Measurements from ENCODE around the gene MTG1.
"Not testable (repeated sequence)": the region's sequence is repeated elsewhere in the genome, so short reads cannot be mapped to it uniquely, and the experiment has no call there.

Gene MTG1

GRCh38 chr10:133424102-133424501 is 30.1 kb downstream of the MTG1 start:
- not testable (repeated sequence) for DNase-seq (ENCODE audit: low spot score)

DNA sequence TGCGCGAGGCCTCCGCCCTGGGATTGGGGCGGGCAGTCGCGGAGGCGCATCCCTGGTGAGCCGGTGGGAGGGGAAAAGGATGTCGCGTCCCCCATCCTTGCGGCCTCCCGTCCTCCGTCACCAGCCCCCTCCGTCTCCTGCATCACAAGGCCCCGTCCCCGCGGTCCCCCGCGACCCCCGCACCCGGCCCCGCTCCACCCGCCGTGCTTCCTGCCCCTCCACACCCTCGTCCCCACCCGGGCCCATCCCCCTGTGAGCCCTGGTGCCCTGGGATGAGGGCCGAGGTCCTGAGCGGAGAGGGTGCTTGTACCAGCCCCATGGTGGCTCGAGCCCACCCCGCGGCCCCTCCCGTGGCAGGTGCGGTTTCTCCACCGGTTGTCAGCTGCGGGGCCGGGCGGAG is 30.6 kb downstream of the MTG1 start, which contains the start of gene SPRN:
Gene SPRN (minus strand): TSS at position 25 of the 400 bp plus-strand sequence. CDS start 944 bp downstream, outside the sequence.
- DNase-seq (ENCODE audit: low spot score): not testable (repeated sequence)

DNA sequence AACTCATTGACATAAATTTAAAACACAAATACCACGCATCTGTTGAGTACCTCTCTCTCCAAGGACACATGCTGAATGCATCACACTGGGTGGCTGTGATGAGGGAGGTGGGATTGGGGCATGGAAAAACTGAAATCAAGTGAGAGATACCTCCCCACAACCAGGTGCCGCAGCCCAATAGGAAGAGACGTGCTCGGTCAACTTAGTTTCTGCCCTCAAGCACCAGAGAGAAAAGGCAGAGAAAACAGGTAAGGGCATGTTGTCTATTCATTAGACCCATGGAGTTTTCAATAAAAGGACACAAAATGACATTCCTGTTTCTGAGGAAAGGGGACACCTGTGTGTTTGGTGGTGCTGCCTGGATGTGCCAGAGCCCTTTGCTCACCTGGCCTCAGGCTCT is 35.6 kb downstream of the MTG1 start:
- not testable (repeated sequence) for DNase-seq (ENCODE audit: low spot score)

DNA sequence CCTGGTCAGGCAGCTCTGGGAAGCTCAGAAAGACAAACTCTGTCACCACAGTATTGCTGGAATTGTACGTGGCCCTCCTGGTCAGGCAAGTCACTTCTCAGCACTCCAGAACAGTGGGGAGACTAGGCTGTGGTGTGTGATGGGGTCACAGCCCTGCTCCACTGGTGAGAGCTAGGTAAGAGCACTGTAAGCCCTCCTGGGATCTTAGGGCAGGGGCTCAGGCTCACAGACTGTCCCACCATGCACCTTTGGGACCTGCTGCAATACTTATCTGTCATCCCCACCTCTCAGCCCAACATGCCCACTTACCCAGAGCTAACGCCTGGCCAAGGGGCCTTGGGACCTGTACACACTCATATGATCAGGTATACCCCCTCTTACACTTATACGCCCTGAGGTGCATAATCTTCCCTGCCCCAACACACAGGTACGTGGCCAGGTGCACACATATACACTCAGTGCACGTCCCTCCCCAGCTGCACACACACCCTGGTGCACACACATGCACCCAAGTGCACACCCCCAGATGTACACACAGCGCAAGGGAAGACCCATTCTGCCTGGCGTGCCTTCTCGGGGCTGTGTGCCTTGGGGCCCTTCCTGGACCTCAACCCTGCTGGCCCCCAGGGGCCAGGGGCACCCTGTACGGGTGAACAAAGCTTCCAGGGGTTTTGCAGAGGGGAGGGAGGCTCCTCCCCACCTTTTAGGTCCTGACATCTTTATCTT is 38.1 kb downstream of the MTG1 start:
- DNase-seq (ENCODE audit: low spot score): not testable (repeated sequence)

- DNase-seq (ENCODE audit: low spot score): not testable (repeated sequence)
These were observed 38.8 kb downstream of the MTG1 start for GRCh38 chr10:133432789-133433188.

- no peak for DNase-seq (ENCODE audit: low spot score)
These were observed 44.8 kb downstream of the MTG1 start for GRCh38 chr10:133438711-133439273.

GRCh38 chr10:133439517-133440461 is 45.8 kb downstream of the MTG1 start:
- DNase-seq (ENCODE audit: low spot score): no peak

GRCh38 chr10:133440633-133441285 is 46.8 kb downstream of the MTG1 start:
- no peak for DNase-seq (ENCODE audit: low spot score)

- DNase-seq (ENCODE audit: low spot score): not testable (repeated sequence)
These were observed 47.4 kb downstream of the MTG1 start for GRCh38 chr10:133441356-133441755.

DNA sequence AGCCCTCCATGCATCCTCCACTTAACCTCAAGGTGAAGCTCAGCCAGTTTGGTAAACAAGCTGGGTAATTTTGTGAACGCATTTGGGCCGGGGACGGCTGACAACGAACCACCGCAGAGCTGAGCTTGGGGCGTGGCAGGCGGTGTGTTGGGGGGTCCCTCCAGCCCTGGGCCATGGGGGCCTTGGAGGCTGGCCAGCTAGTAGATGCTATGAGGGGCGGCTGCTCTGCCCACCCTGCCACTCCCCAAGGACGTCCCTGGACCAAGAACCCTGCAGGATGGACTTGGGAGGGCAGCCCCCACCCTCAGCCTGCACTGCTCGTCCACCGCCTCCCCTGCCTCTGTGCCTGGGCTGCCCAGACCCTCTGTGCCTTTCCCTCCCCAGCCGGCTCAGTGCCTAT is 47.8 kb downstream of the MTG1 start:
- DNase-seq (ENCODE audit: low spot score): no peak

DNA sequence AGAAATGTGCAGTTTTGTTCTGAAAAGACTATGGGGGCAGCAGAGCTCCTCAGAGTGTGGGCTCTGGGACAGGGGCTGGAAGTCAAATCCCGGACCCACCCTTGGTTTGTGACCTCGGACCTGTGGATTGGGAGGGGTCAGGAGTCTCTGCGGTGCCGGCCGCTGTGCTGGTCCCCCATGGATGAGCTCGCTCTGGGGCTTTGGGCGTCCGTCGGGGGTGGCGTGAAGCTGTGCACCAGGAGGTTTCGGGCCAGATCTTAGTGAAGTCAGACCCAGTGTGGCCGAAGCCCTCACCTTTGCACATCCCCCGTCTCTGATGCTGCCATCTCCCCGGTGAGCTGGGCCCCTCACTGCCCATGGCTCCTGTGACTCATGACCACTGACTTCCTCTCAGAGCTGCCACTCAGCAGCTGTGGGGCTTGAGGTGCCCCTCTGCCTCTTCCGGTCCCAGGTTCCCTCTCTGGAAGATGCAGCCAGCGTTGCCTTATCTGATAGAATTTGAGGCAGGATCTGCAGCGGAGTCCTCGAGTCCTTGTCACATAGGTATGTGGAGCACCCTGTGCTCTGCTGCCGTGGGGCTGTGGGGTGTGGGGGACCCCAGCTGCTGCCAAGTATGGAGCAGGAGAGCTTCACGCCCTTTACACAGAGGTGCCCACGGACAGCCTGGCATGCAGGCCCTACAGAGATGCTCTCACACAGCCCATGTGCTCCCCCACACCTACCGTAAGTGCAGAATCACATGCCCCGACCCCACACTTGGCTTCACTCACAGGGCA is 48.4 kb downstream of the MTG1 start:
- no peak for DNase-seq (ENCODE audit: low spot score)

GRCh38 chr10:133442967-133443924 is 49.3 kb downstream of the MTG1 start:
- no peak for DNase-seq (ENCODE audit: low spot score)

DNA sequence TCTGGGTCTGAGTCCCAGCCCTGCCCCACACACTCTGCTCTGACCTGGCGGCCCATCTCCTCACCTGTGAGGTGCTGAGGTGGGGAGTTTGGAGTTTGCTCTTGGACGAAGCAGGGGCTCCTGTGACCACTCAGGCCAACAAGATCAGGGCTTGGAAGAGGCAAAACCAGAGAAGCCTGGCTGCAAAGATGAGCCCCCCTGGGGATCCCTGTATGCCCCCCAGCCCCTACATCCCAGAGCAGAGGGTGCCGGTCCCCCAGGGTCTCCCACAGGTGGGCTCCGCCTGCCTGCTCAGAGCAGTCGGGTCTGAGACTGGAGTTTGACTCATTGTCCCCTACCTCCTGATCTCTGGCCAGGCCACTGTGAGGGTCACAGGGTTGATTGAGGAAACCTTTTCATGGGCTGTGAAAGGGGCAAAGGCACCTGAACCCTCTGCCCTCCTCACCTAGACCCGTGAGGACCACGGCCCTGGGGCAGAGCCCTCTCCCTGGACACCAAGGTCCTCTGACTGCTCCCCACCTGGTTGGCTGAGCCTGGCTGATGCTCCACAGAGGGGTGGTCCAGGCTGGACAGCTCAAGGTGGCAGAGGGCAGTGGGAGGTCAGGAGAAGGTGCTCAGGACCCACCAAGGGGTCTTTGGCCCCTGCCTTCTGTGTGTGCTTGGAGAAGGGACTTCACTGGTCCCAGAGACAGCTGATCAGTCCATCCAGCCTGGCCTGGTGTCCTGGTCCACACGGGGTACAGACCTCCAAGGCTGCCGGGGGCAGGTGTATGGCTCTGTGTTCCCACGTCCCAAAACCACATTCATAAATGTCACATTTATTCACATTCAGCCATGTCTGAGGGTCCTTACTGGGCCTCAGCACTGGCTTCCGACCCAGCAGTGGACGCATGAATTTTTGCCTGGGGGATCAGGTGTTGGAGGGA is 50.6 kb downstream of the MTG1 start:
- no peak for DNase-seq (ENCODE audit: low spot score)

GRCh38 chr10:133445268-133445732 is 51.3 kb downstream of the MTG1 start:
- no peak for DNase-seq (ENCODE audit: low spot score)

- DNase-seq (ENCODE audit: low spot score): no peak
These were observed 52.1 kb downstream of the MTG1 start for GRCh38 chr10:133445751-133446708.

GRCh38 chr10:133446979-133447378 is 53.0 kb downstream of the MTG1 start:
- DNase-seq (ENCODE audit: low spot score): no peak

DNA sequence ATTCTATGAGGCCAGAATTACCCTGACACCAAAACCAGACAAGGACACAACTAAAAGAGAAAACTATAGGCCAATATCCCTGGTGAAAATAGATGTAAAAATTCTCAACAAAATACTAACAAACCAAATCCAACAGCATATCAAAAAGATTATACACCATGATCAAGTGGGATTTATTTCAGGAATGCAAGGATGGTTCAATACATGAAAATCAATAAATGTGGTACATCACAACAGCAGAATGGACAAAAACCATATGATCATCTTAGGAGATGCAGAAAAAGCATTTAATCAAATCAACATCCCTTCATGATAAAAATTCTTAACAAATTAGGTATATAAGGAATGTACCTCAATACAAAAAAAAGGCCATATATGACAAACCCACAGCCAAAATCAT is 54.2 kb downstream of the MTG1 start:
- DNase-seq (ENCODE audit: low spot score): no peak

DNA sequence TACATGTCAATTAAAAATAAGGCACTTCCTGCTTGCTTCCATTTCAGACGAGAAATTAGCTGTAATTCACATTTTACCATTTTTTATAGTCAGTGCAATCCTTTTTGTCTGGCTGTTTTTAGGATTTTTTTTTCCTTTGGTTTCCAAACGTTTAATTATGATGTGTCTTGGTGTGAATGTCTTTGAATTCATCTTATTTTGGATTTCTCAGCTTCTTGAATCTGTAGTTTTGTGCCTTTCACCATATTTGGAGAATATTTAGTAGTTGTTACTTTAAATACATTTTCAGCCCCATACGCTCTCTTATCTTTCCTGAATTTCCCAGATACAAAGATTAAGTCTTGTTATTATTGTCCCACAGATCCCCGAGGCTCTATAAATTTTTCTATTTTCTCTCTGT is 57.4 kb downstream of the MTG1 start:
- no peak for DNase-seq (ENCODE audit: low spot score)
